ENCODE measurements around the gene TSHZ1. TPM values are rescaled to one million over a fixed set of nuclear protein-coding genes. Genes with fewer than 3 reads are reported as not detected.

The TSHZ1 gene
- polyA plus RNA-seq, 1 donor from 2014 or later = 1.1 TPM

DNA sequence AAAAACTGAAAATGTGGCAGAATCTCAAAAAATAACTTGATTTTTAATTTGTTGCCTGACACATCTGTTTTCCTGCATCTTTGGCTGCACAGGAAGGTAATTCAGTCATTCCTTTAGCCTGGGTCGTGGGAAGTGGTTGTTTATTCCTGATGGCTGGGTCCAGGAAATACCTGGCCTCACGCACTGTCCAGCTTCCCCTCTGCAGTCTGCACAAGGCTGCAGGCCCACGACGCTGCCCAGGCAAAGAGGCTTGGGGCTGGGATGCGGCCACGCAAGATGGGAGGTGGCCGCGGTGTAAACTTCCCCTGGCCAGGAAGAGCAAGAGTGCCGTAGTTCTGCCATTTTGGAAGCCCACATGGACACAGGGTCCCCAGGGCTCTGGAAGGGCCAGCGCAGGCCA is 28.2 kb downstream of the TSHZ1 start:
- Histone ChIP-seq H3K9me2 (ENCODE audit: insufficient read depth, low read length) (no peaks in the 10 kb centered on the region), H3K9ac (ENCODE audit: low read length) (no peak overlapping the region), H3K4me2 (ENCODE audit: low read length) (no peak overlapping the region), H3K79me2 (replicated peaks; ENCODE audit: insufficient read depth, low read length) (no peaks in the 10 kb centered on the region), H2AFZ (ENCODE audit: low read depth, low read length) (no peak overlapping the region), H3K27me3 (ENCODE audit: insufficient read depth, low read depth, low read length) (no peaks in the 10 kb centered on the region), H3K36me3 (ENCODE audit: insufficient read depth, low read length) (no peaks in the 10 kb centered on the region), H3K4me3 (ENCODE audit: low read length) (no peak overlapping the region), H3K9me3 (ENCODE audit: low read length) (no peaks in the 10 kb centered on the region), H4K20me1 (ENCODE audit: insufficient read depth) (no peaks in the 10 kb centered on the region), H3K27ac (ENCODE audit: low read length) (no peak overlapping the region), H3F3A (ENCODE audit: insufficient read depth, low read length, poor library complexity, severe bottlenecking) (no peaks in the 10 kb centered on the region)
- TF ChIP-seq TAF1 (IDR thresholded peaks at IDR 0.05; ENCODE audit: low read depth) = no peak
- no peak for TF ChIP-seq SMC3 (conservative IDR thresholded peaks at IDR 0.05; ENCODE audit: poor library complexity)
- TF ChIP-seq, protein P1, sequence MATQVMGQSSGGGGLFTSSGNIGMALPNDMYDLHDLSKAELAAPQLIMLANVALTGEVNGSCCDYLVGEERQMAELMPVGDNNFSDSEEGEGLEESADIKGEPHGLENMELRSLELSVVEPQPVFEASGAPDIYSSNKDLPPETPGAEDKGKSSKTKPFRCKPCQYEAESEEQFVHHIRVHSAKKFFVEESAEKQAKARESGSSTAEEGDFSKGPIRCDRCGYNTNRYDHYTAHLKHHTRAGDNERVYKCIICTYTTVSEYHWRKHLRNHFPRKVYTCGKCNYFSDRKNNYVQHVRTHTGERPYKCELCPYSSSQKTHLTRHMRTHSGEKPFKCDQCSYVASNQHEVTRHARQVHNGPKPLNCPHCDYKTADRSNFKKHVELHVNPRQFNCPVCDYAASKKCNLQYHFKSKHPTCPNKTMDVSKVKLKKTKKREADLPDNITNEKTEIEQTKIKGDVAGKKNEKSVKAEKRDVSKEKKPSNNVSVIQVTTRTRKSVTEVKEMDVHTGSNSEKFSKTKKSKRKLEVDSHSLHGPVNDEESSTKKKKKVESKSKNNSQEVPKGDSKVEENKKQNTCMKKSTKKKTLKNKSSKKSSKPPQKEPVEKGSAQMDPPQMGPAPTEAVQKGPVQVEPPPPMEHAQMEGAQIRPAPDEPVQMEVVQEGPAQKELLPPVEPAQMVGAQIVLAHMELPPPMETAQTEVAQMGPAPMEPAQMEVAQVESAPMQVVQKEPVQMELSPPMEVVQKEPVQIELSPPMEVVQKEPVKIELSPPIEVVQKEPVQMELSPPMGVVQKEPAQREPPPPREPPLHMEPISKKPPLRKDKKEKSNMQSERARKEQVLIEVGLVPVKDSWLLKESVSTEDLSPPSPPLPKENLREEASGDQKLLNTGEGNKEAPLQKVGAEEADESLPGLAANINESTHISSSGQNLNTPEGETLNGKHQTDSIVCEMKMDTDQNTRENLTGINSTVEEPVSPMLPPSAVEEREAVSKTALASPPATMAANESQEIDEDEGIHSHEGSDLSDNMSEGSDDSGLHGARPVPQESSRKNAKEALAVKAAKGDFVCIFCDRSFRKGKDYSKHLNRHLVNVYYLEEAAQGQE (IDR thresholded peaks at IDR 0.05; ENCODE audit: borderline replicate concordance) = no peak
- no peak for TF ChIP-seq EZH2 (IDR thresholded peaks at IDR 0.05; ENCODE audit: borderline replicate concordance, insufficient read depth, low read length, poor library complexity, severe bottlenecking)
- no peak for TF ChIP-seq POLR2AphosphoS5 (IDR thresholded peaks at IDR 0.05)
- TF ChIP-seq MXI1 (conservative IDR thresholded peaks at IDR 0.05; ENCODE audit: poor library complexity, severe bottlenecking) = no peak
- TF ChIP-seq EP300 (conservative IDR thresholded peaks at IDR 0.05; ENCODE audit: poor library complexity, severe bottlenecking) = no peak
- TF ChIP-seq, protein P2, sequence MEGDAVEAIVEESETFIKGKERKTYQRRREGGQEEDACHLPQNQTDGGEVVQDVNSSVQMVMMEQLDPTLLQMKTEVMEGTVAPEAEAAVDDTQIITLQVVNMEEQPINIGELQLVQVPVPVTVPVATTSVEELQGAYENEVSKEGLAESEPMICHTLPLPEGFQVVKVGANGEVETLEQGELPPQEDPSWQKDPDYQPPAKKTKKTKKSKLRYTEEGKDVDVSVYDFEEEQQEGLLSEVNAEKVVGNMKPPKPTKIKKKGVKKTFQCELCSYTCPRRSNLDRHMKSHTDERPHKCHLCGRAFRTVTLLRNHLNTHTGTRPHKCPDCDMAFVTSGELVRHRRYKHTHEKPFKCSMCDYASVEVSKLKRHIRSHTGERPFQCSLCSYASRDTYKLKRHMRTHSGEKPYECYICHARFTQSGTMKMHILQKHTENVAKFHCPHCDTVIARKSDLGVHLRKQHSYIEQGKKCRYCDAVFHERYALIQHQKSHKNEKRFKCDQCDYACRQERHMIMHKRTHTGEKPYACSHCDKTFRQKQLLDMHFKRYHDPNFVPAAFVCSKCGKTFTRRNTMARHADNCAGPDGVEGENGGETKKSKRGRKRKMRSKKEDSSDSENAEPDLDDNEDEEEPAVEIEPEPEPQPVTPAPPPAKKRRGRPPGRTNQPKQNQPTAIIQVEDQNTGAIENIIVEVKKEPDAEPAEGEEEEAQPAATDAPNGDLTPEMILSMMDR (IDR thresholded peaks at IDR 0.05; ENCODE audit: poor library complexity, severe bottlenecking) = no peak
- no peak for TF ChIP-seq RAD21 (conservative IDR thresholded peaks at IDR 0.05)

DNA sequence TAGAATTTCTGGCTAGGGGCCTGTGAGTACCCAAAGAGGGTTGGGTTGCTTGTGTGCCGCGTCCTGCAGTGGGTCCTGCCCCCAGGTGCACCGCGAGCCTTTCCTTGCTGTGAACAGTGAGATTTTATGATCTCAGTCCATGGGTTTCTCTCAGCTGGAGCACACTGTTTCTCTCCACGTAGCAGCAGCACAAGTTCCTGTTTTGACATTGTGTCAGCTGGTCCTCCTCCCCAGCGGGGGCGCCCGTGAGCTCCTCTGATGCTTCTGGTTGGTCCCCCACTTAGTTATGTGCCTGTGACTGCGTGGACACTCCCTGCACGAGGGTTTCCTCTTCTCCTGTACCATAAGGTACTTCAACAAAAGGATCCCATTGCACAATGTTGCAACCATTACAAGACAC is 29.8 kb downstream of the TSHZ1 start:
- Histone ChIP-seq H3K27ac (ENCODE audit: low read length) (no peak overlapping the region), H3K4me2 (ENCODE audit: low read length) (no peak overlapping the region), H3F3A (ENCODE audit: insufficient read depth, low read length, poor library complexity, severe bottlenecking) (no peaks in the 10 kb centered on the region), H3K9ac (ENCODE audit: low read length) (no peak overlapping the region), H2AFZ (ENCODE audit: low read depth, low read length) (no peak overlapping the region), H3K9me2 (ENCODE audit: insufficient read depth, low read length) (no peaks in the 10 kb centered on the region), H4K20me1 (ENCODE audit: insufficient read depth) (no peaks in the 10 kb centered on the region), H3K4me3 (ENCODE audit: low read length) (no peak overlapping the region), H3K9me3 (ENCODE audit: low read length) (no peaks in the 10 kb centered on the region), H3K79me2 (replicated peaks; ENCODE audit: insufficient read depth, low read length) (no peaks in the 10 kb centered on the region), H3K27me3 (ENCODE audit: insufficient read depth, low read depth, low read length) (no peaks in the 10 kb centered on the region), H3K36me3 (ENCODE audit: insufficient read depth, low read length) (no peaks in the 10 kb centered on the region)
- TF ChIP-seq, protein P2 (IDR thresholded peaks at IDR 0.05; ENCODE audit: poor library complexity, severe bottlenecking) = no peak
- TF ChIP-seq MXI1 (conservative IDR thresholded peaks at IDR 0.05; ENCODE audit: poor library complexity, severe bottlenecking) (no peak), POLR2AphosphoS5 (IDR thresholded peaks at IDR 0.05) (no peak), TAF1 (IDR thresholded peaks at IDR 0.05; ENCODE audit: low read depth) (no peak), EZH2 (IDR thresholded peaks at IDR 0.05; ENCODE audit: borderline replicate concordance, insufficient read depth, low read length, poor library complexity, severe bottlenecking) (no peak), RAD21 (conservative IDR thresholded peaks at IDR 0.05) (no peak), SMC3 (conservative IDR thresholded peaks at IDR 0.05; ENCODE audit: poor library complexity) (no peak), EP300 (conservative IDR thresholded peaks at IDR 0.05; ENCODE audit: poor library complexity, severe bottlenecking) (no peak)
- TF ChIP-seq, protein P1 (IDR thresholded peaks at IDR 0.05; ENCODE audit: borderline replicate concordance) = no peak

Measured in neural cell (in vitro differentiated cells).